ENCODE measurements around the gene KCP.

The KCP gene

GRCh38 chr7:128827971-128828711, 82.4 kb downstream of the KCP start:
- no peak for DNase-seq (ENCODE audit: low read depth in 2 of 2)

GRCh38 chr7:128827248-128827958, 83.1 kb downstream of the KCP start:
- no peak for DNase-seq (ENCODE audit: low read depth in 2 of 2)

GRCh38 chr7:128826916-128827247, 83.6 kb downstream of the KCP start:
- DNase-seq (ENCODE audit: low read depth in 2 of 2), result no peak
